Kidney glomerular epithelial cell (primary cell): ENCODE measurements around the gene GPC5.
"Not testable (repeated sequence)": the region's sequence is repeated elsewhere in the genome, so short reads cannot be mapped to it uniquely, and the experiment has no call there.

ENCODE experiments used
- DNase-seq: peaks from one replicate; lab custom pipeline; 2025; lab: John Stamatoyannopoulos, UW

Gene GPC5

GRCh38 chr13:91369441-91369831 lies 29.0 kb upstream of the GPC5 start:
- no peak for DNase-seq

- DNase-seq, result no peak
Measured at GRCh38 chr13:91370501-91370900, 27.9 kb upstream of the GPC5 start.

- no peak for DNase-seq
Measured at GRCh38 chr13:91372911-91373310, 25.5 kb upstream of the GPC5 start.

- DNase-seq, result no peak
Measured at GRCh38 chr13:91375116-91375729, 23.2 kb upstream of the GPC5 start.

GRCh38 chr13:91381371-91381770 lies 17.1 kb upstream of the GPC5 start:
- DNase-seq, result peak; percentile 23

- no peak for DNase-seq
Measured at GRCh38 chr13:91383836-91384235, 14.6 kb upstream of the GPC5 start.

GRCh38 chr13:91384896-91385295 lies 13.5 kb upstream of the GPC5 start:
- no peak for DNase-seq

- DNase-seq, result no peak
Measured at GRCh38 chr13:91389186-91389585, 9.2 kb upstream of the GPC5 start.

GRCh38 chr13:91397595-91397994 lies 826 bp upstream of the GPC5 start:
- no peak for DNase-seq

- no peak for DNase-seq
Measured at GRCh38 chr13:91399189-91400062, 1.0 kb downstream of the GPC5 start.

GRCh38 chr13:91400063-91400399 lies 1.6 kb downstream of the GPC5 start:
- no peak for DNase-seq

GRCh38 chr13:91400671-91401070 lies 2.2 kb downstream of the GPC5 start:
- DNase-seq, result no peak

GRCh38 chr13:91401920-91402319 lies 3.5 kb downstream of the GPC5 start:
- DNase-seq, result no peak

GRCh38 chr13:91405240-91405639 lies 6.8 kb downstream of the GPC5 start:
- no peak for DNase-seq

GRCh38 chr13:91406619-91407018 lies 8.2 kb downstream of the GPC5 start:
- peak; percentile 4 for DNase-seq

- DNase-seq, result no peak
Measured at GRCh38 chr13:91408971-91409370, 10.6 kb downstream of the GPC5 start.

- DNase-seq, result not testable (repeated sequence)
Measured at GRCh38 chr13:91416579-91416978, 18.2 kb downstream of the GPC5 start.

GRCh38 chr13:91417660-91418325 lies 19.4 kb downstream of the GPC5 start:
- no peak for DNase-seq

- DNase-seq, result no peak
Measured at GRCh38 chr13:91426913-91427312, 28.5 kb downstream of the GPC5 start.

- DNase-seq, result not testable (repeated sequence)
Measured at GRCh38 chr13:91438674-91439073, 40.3 kb downstream of the GPC5 start.

- DNase-seq, result no peak
Measured at GRCh38 chr13:91450913-91451312, 52.5 kb downstream of the GPC5 start.

- no peak for DNase-seq
Measured at GRCh38 chr13:91454666-91455065, 56.2 kb downstream of the GPC5 start.

GRCh38 chr13:91456837-91457236 lies 58.4 kb downstream of the GPC5 start:
- no peak for DNase-seq
